Right lobe of liver (tissue), 6 donors: ENCODE data around the gene PUS3. TPM values are rescaled to one million over a fixed set of nuclear protein-coding genes. Genes with fewer than 3 reads are reported as not detected.

Experiments
- ATAC-seq, 4 donors: fragments of 200-7000 bp; cut with Tn5 transposase; one replicate each; pipeline ENCODE4 v1.9.1; 2020; ENCODE audit warnings: mild to moderate bottlenecking in 4 of 4, moderate library complexity in 4 of 4
- DNase-seq, 3 donors: peaks; one replicate each; pipeline ENCODE4 v3.0.0-alpha.2; 2020
- H3K27ac ChIP-seq, 3 donors: fragments of 200-600 bp; one replicate each; pipeline ENCODE4 v1.8.0; 2022
- H3K27me3 ChIP-seq, 2 donors: fragments of 200-600 bp; one replicate each; pipeline ENCODE4 v1.8.0; 2022
- H3K36me3 ChIP-seq, 4 donors: fragments of 200-600 bp; sonication (generic) in 1 of 4; one replicate each; pipeline versions ENCODE4 v1.5.1 to v1.8.0; 2017 to 2022; ENCODE audit warnings: control low read depth in 1 of 4
- H3K4me1 ChIP-seq, 4 donors: fragments of 200-600 bp; sonication (generic) in 1 of 4; one replicate each; pipeline versions ENCODE4 v1.5.1 to v1.8.0; 2017 to 2022; ENCODE audit warnings: control low read depth in 1 of 4
- H3K4me3 ChIP-seq, 3 donors: fragments of 200-600 bp; one replicate each; pipeline ENCODE4 v1.8.0; 2022
- H3K9me3 ChIP-seq, 4 donors: fragments of 200-600 bp; sonication (generic) in 1 of 4; one replicate each; pipeline versions ENCODE4 v1.5.1 to v1.8.0; 2017 to 2022; ENCODE audit warnings: control low read depth in 1 of 4
- CTCF ChIP-seq, 4 donors: fragments of 200-600 bp in 3 of 4; fragments of 450-650 bp in 1 of 4; IDR thresholded peaks; one replicate each; pipeline versions ENCODE4 v1.5.1 to v1.8.0; 2016 to 2022; ENCODE audit warnings: antibody characterized with exemption in 4 of 4, mild to moderate bottlenecking in 2 of 4
- POLR2A ChIP-seq: fragments of 450-650 bp; IDR thresholded peaks from one replicate; pipeline ENCODE4 v1.6.1; 2017; ENCODE audit warnings: antibody characterized with exemption, mild to moderate bottlenecking
- WGBS: methylation state at CpG from one replicate; pipeline ENCODE4 v1.1.6; 2018; ENCODE audit warnings: low coverage, low lambda C conversion rate; ENCODE audit not compliant: insufficient coverage; ENCODE audit errors: missing lambda C conversion rate; 5-methylcytosine and 5-hydroxymethylcytosine counted together
- intact Hi-C, 2 donors: fragments of 100-400 bp; cut with DNase I; formaldehyde crosslinking; loops; one replicate each; pipeline versions ENCODE4 v1.11.2 to v1.14.1; 2022
- total RNA-seq, 6 experiments: library from RNA; depleted of rRNA in 2 of 6; stranded (reverse); fragments of >200 nt in 2 of 6; fragmentation: NEBNext Ultra II Directional in 3 of 6; extraction: Animal tissue kit (Norgen Biotek cat#: 25700) in 3 of 6; gene quantifications; one replicate each; pipeline versions ENCODE4 v1.1.0 to v1.2.4, GENCODE V29; 2016 to 2023
- donor health status: DM: no; HTN: yes; CAD: no.
- donor health status: DM: no; HTN: no; CAD: no.
- donor health status: DM: no; HTN: no; CAD: no.
- donor health status: DM: no; HTN: yes; CAD: no.
- donor health status: DM: no; HTN: yes; CAD: no.

Gene PUS3
- total RNA-seq, 6 experiments from 2014 or later: 11.8 to 24.7 (median 17.4) TPM

DNA sequence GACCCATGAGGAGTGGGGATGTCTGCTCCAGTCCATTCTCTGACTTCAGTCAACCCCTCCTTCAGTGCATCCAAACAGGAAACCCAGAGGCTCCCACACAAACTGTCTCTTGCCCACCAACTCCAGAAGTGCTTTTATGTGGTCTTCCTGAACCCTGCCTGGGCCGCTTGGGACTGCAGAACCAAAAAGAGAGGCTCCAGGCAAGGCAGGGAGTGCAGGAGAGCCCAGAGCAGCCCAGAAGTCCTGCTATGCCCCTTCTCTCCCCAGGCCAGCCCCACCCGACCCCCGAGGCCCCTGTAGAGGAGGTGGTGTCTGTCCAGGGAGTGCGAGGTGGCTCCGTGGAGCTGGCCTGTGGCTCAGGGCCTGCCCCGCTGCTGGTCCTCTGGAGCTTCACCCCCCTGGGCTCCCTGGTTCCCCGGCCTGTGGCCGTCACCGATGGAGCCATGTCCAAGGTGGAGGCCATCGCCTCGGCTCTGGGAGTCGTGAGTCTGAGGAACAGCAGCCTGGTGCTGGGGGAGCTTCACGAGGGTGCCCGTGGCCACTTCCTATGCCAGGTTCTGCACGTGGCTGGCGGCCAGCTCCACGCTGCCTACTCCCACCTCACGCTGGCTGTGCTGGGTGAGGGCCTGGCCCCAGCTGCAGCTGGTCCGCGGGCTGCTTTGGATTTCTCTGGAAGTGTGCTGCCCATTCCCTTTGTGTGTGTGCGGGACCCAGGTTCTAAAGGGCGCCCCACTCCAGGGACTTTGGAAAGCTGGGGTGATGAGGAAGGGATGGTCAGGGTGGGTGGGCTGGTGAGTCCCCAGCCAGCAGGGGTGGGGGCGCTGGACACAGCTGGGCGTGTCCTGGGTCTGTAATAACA lies 44.6 kb upstream of the PUS3 start:
- Histone ChIP-seq H3K9me3 (no peaks in the 10 kb centered on the region), H3K4me1 (no peaks in the 10 kb centered on the region), H3K27me3 (no peaks in the 10 kb centered on the region), H3K4me3 (no peak overlapping the region), H3K36me3 (no peaks in the 10 kb centered on the region), H3K27ac (no peak overlapping the region)
- ATAC-seq: no peak
- DNase-seq: no peak
- TF ChIP-seq POLR2A: no peak
- no peak for TF ChIP-seq CTCF (IDR thresholded peaks at IDR 0.05)
- intact Hi-C loops: loop anchor here in 1 of 2 donors (10.0 kb wide), 1 partner anchor 87 kb away; no protein-coding TSS in a partner anchor
- 88% methylated on average over 1 of the region's 24 CpGs for WGBS

DNA sequence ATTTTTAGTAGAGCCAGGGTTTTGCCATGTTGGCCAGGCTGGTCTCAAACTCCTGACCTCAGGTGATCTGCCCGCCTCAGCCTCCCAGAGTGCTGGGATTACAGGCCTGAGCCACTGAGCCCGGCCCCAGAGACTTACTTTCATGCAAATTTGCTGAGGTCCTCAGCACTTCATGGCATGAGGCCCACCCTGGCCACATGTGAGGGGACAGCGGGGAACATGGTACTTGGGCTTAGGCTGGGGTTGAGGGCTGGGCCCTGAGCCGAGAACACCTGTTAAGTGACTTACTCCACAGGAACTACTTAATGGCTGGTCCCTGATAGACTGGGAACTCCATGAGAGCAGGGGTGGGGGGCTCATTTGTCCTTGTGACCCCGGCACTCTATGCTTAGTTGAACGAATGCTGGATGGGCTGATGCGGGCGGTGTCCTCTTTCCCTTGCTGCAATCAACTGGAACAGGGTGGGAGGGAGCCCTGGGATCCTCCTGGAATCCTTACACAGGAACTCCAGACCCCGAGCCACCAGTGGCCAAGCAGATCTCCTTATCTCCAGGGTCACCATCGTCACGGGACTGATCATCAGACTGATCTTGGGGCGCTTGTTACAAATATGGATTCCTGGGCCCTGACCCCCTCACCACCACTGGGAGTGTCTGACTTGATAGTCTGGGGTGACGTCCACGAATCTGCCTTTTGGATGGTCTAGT lies 43.9 kb upstream of the PUS3 start:
- intact Hi-C loops: loop anchor here in 1 of 2 donors (10.0 kb wide), 1 partner anchor 88 kb away; no protein-coding TSS in a partner anchor

DNA sequence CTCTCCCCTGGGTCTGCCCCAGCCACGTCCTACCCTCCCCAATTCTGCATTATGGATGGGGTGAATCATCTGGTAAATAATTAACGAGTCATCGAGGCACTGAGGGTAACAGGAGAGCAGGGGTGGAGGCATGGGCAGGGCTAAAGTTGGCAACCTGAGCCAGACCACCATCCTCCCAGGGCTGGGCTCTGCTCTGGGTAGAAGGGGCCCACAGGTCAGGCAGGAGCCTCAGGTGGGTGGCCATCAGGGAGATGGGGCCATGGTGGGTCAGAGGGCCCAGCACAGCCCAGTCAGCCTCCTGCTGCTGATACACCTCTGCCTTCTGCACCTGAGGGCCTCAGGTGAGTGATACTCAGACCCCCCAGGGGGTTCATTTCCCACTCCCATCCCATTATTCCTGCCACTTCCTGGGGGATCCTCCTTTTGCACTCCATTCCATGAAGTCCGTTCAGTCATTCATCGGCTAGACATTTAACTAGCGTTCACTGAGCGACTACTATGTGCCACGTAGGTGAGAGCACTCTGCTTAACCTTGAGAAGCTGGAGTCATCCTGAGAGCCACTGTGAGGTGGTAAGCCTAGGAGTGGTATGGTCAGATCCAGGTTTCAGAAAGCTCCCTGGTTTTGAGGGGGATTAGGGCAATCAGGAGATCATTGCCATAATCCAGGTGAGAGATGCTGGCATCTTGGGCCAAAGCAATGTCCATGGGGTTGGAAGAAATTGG lies 43.0 kb upstream of the PUS3 start, which contains the start of gene VSIG10L2:
TSS of gene VSIG10L2 (plus strand) at position 248 of the 724 bp plus-strand sequence. CDS start at position 260, 12 bp downstream.
- no peak within 1 kb of the TSS for H3K27ac ChIP-seq
- no peaks in the 10 kb centered on the region for H3K4me1 ChIP-seq
- H3K27me3 ChIP-seq: no peaks in the 10 kb centered on the region
- intact Hi-C loops: loop anchor here in 1 of 2 donors (10.0 kb wide), 1 partner anchor 89 kb away; no protein-coding TSS in a partner anchor
- DNase-seq (no peak), ATAC-seq (no peak)
- no peaks in the 10 kb centered on the region for H3K36me3 ChIP-seq
- WGBS: 83% methylated on average over 8 of the region's 8 CpGs
- no peaks in the 10 kb centered on the region for H3K9me3 ChIP-seq
- H3K4me3 ChIP-seq: no peak within 1 kb of the TSS
- no peak for TF ChIP-seq CTCF (IDR thresholded peaks at IDR 0.05)
- TF ChIP-seq POLR2A: no peak

More for the DNA sequence above, 43.9 kb upstream of the PUS3 start:
- Histone ChIP-seq H3K36me3 (no peaks in the 10 kb centered on the region), H3K4me1 (no peaks in the 10 kb centered on the region), H3K27me3 (no peaks in the 10 kb centered on the region), H3K9me3 (no peaks in the 10 kb centered on the region), H3K27ac (no peak overlapping the region), H3K4me3 (no peak overlapping the region)
- TF ChIP-seq POLR2A (no peak), CTCF (IDR thresholded peaks at IDR 0.05) (no peak)
- 96% methylated on average over 5 of the region's 14 CpGs for WGBS
- ATAC-seq (no peak), DNase-seq (no peak)

DNA sequence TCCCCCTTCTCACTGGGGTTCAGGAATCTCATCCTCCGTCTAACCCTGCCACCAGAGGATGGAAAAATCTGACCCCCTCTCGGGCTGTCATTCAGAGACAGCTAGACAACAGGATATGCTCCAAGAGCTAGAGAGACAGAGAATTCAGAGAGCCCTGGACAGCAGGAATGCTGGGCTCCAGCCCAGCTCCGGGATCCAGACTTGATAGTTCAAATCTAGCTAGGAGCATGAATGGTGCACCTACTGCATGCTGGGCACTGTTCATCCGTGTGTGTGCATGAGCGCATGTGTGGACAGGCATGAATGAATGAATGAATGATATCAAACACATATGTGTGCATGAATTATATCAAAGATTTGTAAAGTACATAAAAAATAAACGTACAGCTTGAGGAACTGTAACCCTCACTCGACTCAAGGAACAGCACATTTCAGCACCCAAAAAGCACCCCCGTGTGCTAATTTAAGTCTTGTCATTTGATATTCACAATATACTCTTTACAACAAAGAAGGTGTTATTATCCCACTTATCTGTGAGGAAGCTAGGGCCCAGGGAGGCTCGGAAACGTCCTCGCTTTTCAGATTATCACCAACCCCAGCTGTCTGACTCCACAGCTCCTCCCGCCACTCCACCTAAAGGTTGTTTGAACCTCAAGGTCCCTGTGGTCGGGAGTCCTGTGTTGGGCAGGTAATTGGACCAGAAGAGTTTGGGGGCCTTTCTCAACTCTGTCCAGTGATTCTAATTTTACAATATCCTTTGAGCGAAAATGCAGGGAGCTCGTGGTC lies 42.2 kb upstream of the PUS3 start:
- no peak for DNase-seq
- no peaks in the 10 kb centered on the region for H3K36me3 ChIP-seq
- H3K9me3 ChIP-seq: no peaks in the 10 kb centered on the region
- no peak overlapping the region for H3K27ac ChIP-seq
- TF ChIP-seq POLR2A (no peak), CTCF (IDR thresholded peaks at IDR 0.05) (no peak)
- 69% methylated on average over 12 of the region's 15 CpGs for WGBS
- no peak overlapping the region for H3K4me3 ChIP-seq
- H3K4me1 ChIP-seq: no peaks in the 10 kb centered on the region
- intact Hi-C loops: loop anchor here in 1 of 2 donors (10.0 kb wide), 1 partner anchor 90 kb away; no protein-coding TSS in a partner anchor
- no peaks in the 10 kb centered on the region for H3K27me3 ChIP-seq
- ATAC-seq: no peak
